ENCODE data around the gene SNU13.

- TF ChIP-seq, protein P1, sequence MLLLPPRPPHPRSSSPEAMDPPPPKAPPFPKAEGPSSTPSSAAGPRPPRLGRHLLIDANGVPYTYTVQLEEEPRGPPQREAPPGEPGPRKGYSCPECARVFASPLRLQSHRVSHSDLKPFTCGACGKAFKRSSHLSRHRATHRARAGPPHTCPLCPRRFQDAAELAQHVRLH (tag by site-specific recombination; IDR thresholded peaks at IDR 0.05): no peak
- TF ChIP-seq PRDM10 (tag by site-specific recombination; IDR thresholded peaks at IDR 0.05): no peak
- no peak for TF ChIP-seq PBX3 (CRISPR knock-in tag; IDR thresholded peaks at IDR 0.05)
- TF ChIP-seq ZSCAN30 (tag by site-specific recombination; IDR thresholded peaks at IDR 0.05): no peak
- TF ChIP-seq, protein P2, sequence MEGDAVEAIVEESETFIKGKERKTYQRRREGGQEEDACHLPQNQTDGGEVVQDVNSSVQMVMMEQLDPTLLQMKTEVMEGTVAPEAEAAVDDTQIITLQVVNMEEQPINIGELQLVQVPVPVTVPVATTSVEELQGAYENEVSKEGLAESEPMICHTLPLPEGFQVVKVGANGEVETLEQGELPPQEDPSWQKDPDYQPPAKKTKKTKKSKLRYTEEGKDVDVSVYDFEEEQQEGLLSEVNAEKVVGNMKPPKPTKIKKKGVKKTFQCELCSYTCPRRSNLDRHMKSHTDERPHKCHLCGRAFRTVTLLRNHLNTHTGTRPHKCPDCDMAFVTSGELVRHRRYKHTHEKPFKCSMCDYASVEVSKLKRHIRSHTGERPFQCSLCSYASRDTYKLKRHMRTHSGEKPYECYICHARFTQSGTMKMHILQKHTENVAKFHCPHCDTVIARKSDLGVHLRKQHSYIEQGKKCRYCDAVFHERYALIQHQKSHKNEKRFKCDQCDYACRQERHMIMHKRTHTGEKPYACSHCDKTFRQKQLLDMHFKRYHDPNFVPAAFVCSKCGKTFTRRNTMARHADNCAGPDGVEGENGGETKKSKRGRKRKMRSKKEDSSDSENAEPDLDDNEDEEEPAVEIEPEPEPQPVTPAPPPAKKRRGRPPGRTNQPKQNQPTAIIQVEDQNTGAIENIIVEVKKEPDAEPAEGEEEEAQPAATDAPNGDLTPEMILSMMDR (tag by site-specific recombination; IDR thresholded peaks at IDR 0.05): no peak
- no peak for TF ChIP-seq YY1 (tag by site-specific recombination; IDR thresholded peaks at IDR 0.05)
- TF ChIP-seq ZNF140 (tag by site-specific recombination; IDR thresholded peaks at IDR 0.05): no peak
- TF ChIP-seq, protein P3, sequence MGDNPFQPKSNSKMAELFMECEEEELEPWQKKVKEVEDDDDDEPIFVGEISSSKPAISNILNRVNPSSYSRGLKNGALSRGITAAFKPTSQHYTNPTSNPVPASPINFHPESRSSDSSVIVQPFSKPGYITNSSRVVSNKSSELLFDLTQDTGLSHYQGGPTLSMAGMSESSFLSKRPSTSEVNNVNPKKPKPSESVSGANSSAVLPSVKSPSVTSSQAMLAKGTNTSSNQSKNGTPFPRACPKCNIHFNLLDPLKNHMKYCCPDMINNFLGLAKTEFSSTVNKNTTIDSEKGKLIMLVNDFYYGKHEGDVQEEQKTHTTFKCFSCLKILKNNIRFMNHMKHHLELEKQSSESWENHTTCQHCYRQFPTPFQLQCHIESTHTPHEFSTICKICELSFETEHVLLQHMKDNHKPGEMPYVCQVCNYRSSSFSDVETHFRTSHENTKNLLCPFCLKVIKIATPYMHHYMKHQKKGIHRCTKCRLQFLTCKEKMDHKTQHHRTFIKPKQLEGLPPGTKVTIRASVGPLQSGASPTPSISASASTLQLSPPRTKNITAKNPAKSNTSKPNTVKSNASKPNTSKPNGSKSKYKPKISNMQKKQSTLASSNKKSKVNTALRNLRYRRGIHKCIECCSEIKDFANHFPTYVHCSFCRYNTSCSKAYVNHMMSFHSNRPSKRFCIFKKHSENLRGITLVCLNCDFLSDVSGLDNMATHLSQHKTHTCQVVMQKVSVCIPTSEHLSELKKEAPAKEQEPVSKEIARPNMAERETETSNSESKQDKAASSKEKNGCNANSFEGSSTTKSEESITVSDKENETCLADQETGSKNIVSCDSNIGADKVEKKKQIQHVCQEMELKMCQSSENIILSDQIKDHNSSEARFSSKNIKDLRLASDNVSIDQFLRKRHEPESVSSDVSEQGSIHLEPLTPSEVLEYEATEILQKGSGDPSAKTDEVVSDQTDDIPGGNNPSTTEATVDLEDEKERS (tag by site-specific recombination; IDR thresholded peaks at IDR 0.05): no peak
- no peak for TF ChIP-seq ZNF302 (tag by site-specific recombination; IDR thresholded peaks at IDR 0.05; ENCODE audit: low read depth)
Measured at GRCh38 chr22:41664951-41665350, 23.7 kb downstream of the SNU13 start.
